K562 (cell line): Measurements from ENCODE around the gene SEC23B. TPM values are rescaled to one million over a fixed set of nuclear protein-coding genes. Genes with fewer than 3 reads are reported as not detected.

Experiments used
- ATAC-seq: fragments of 200-7000 bp; cut with Tn5 transposase; 3 replicates; pipeline ENCODE4 v1.9.1; 2020; ENCODE audit warnings: moderate library complexity
- BruUV-seq: library from RNA; stranded (reverse); fragments of 400-500 nt; replicated peaks from 2 replicates; lab custom pipeline; 2021; lab: Mats Ljungman, UMichigan
- CTCF ChIA-PET: fragments of 300-600 bp; formaldehyde crosslinking; extraction: SDS; loops from one replicate; lab custom pipeline; 2021; ENCODE audit warnings: low intra/inter-chr PET ratio; lab: Yijun Ruan, JAX
- POLR2A ChIA-PET: fragments of 300-600, 350-650 bp; sonication (Branson Sonifier 250); formaldehyde crosslinking; extraction: SDS; loops from one replicate; lab custom pipeline; 2021; ENCODE audit warnings: antibody characterized with exemption, inconsistent platforms; lab: Yijun Ruan, JAX
- DNase-seq, 4 experiments: peaks; one replicate each; pipeline versions ENCODE4 v3.0.0 to v3.0.0-alpha.2; 2011 to 2018; ENCODE audit warnings: low spot score in 3 of 4, mixed read lengths in 3 of 4; ENCODE audit errors: extremely low read depth in 1 of 4
- FAIRE-seq: peaks from 2 replicates; lab custom pipeline; 2011; peaks lifted over from hg19 to GRCh38; lab: Jason Lieb, UNC
- H2AFZ ChIP-seq: 2 replicates; pipeline ENCODE4 v1.6.0; 2011; ENCODE audit warnings: low read depth, low read length, control low read depth, inconsistent platforms
- H3K27ac ChIP-seq: fragments of 200-600 bp; 3 replicates; pipeline ENCODE4 v1.8.0; 2011; ENCODE audit warnings: low read depth, mild to moderate bottlenecking, control low read depth, inconsistent platforms, low read length, moderate library complexity, mixed read lengths; ENCODE audit errors: extremely low read depth
- H3K27me3 ChIP-seq, 2 experiments: fragments of 300-600 bp in 1 of 2; 2 replicates in 1 of 2; 3 replicates in 1 of 2; pipeline versions ENCODE4 v1.6.0 to v1.8.0; 2011; ENCODE audit warnings: inconsistent platforms in 2 of 2, low read length in 2 of 2, mild to moderate bottlenecking in 1 of 2, mixed read lengths in 1 of 2, moderate library complexity in 1 of 2; ENCODE audit not compliant: control insufficient read depth in 2 of 2, insufficient read depth in 2 of 2
- H3K36me3 ChIP-seq: fragments of 300-600 bp; 3 replicates; pipeline ENCODE4 v1.8.0; 2011; ENCODE audit warnings: mild to moderate bottlenecking, low read length, inconsistent platforms; ENCODE audit not compliant: control insufficient read depth, insufficient read depth
- H3K4me1 ChIP-seq, 2 experiments: fragments of 200-600 bp in 1 of 2; replicated peaks in 1 of 2; 2 replicates in 1 of 2; 3 replicates in 1 of 2; pipeline versions ENCODE4 v1.5.1 to v1.8.0; 2011; ENCODE audit warnings: inconsistent platforms in 2 of 2, low read length in 2 of 2, mild to moderate bottlenecking in 1 of 2, mixed read lengths in 1 of 2, moderate library complexity in 1 of 2; ENCODE audit not compliant: control insufficient read depth in 2 of 2, insufficient read depth in 2 of 2
- H3K4me2 ChIP-seq: 2 replicates; pipeline ENCODE4 v1.6.1; 2011; ENCODE audit warnings: low read length, control low read depth, inconsistent platforms, mixed read lengths; ENCODE audit not compliant: insufficient read depth
- H3K4me3 ChIP-seq: fragments of 200-600 bp; sonication (generic), shearing (Covaris generic); 2 replicates; pipeline ENCODE4 v1.5.1; 2016; ENCODE audit warnings: control low read depth, inconsistent platforms
- H3K79me2 ChIP-seq: fragments of 200-600 bp; 3 replicates; pipeline ENCODE4 v1.8.0; 2011; ENCODE audit warnings: low read length, inconsistent platforms; ENCODE audit not compliant: control insufficient read depth, insufficient read depth
- H3K9ac ChIP-seq, 2 experiments: 2 replicates each; pipeline versions ENCODE4 v1.6.0 to v1.6.1; 2011; ENCODE audit warnings: low read depth in 2 of 2, low read length in 2 of 2, control low read depth in 1 of 2, inconsistent platforms in 1 of 2, mild to moderate bottlenecking in 1 of 2, mixed read lengths in 1 of 2; ENCODE audit not compliant: insufficient read depth in 1 of 2
- H3K9me1 ChIP-seq: one replicate; pipeline ENCODE4 v1.6.0; 2011; ENCODE audit warnings: inconsistent platforms, mild to moderate bottlenecking, low read length, moderate library complexity; ENCODE audit not compliant: control insufficient read depth, insufficient read depth
- H3K9me3 ChIP-seq: replicated peaks from 2 replicates; pipeline ENCODE4 v1.5.1; 2011; ENCODE audit warnings: low read depth, low read length, inconsistent platforms; ENCODE audit not compliant: control insufficient read depth, insufficient read depth
- H4K20me1 ChIP-seq: replicated peaks from 2 replicates; pipeline ENCODE4 v1.6.1; 2011; ENCODE audit warnings: low read length, inconsistent platforms, mixed read lengths; ENCODE audit not compliant: control insufficient read depth, insufficient read depth
- ARID3A ChIP-seq: IDR thresholded peaks from 2 replicates; pipeline ENCODE4 v1.6.1; 2012; ENCODE audit warnings: low read depth, low read length, improper control_type of control experiment, borderline replicate concordance
- E2F5 ChIP-seq: sonication (generic); formaldehyde crosslinking; IDR thresholded peaks from 2 replicates; pipeline ENCODE4 v1.8.0; 2022; ENCODE audit warnings: mild to moderate bottlenecking, missing genetic modification reagents
- HDAC6 ChIP-seq: IDR thresholded peaks from 2 replicates; pipeline ENCODE4 v1.6.1; 2012; ENCODE audit warnings: low read depth, mild to moderate bottlenecking, control low read depth, inconsistent platforms, low read length, moderate library complexity
- HIVEP1 ChIP-seq: fragments of 250-450 bp; sonication (Bioruptor Pico); IDR thresholded peaks from 2 replicates; pipeline ENCODE4 v1.4.0; 2020; ENCODE audit warnings: mild to moderate bottlenecking
- HMG20A ChIP-seq: fragments of 450-650 bp; formaldehyde crosslinking; conservative IDR thresholded peaks from 2 replicates; pipeline ENCODE4 v1.4.0; 2020; ENCODE audit warnings: mild to moderate bottlenecking, mixed read lengths
- LARP7 ChIP-seq: fragments of 450-650 bp; IDR thresholded peaks from 2 replicates; pipeline ENCODE4 v1.6.1; 2016
- LCOR ChIP-seq: sonication (generic); formaldehyde crosslinking; IDR thresholded peaks from 2 replicates; pipeline ENCODE4 v1.8.0; 2022; ENCODE audit warnings: mild to moderate bottlenecking, missing genetic modification reagents
- MBD2 ChIP-seq: sonication (generic); IDR thresholded peaks from 2 replicates; pipeline ENCODE4 v1.6.1; 2016; ENCODE audit warnings: low read depth, borderline replicate concordance
- PURB ChIP-seq: sonication (generic); formaldehyde crosslinking; IDR thresholded peaks from 2 replicates; pipeline ENCODE4 v1.9.0; 2021; ENCODE audit warnings: low read depth, mild to moderate bottlenecking, missing genetic modification reagents
- RNF2 ChIP-seq: sonication (generic); IDR thresholded peaks from 2 replicates; pipeline ENCODE4 v1.6.1; 2016
- TEAD2 ChIP-seq: fragments of 450-650 bp; IDR thresholded peaks from 2 replicates; pipeline ENCODE4 v1.6.1; 2016; ENCODE audit warnings: missing genetic modification characterization, control low read depth, missing compliant biosample characterization
- TRIM24 ChIP-seq, 2 experiments: fragments of 450-650 bp; IDR thresholded peaks; 2 replicates each; pipeline ENCODE4 v1.6.1; 2016
- TSC22D4 ChIP-seq: fragments of 450-650 bp; IDR thresholded peaks from 2 replicates; pipeline ENCODE4 v1.6.1; 2016; ENCODE audit warnings: missing genetic modification characterization, missing biosample characterization, control low read depth
- YY1 ChIP-seq, 3 experiments: IDR thresholded peaks; 2 replicates each; pipeline ENCODE4 v1.6.1; 2011; ENCODE audit warnings: low read length in 2 of 3, mild to moderate bottlenecking in 2 of 3, moderate library complexity in 2 of 3, borderline replicate concordance in 1 of 3, control low read depth in 1 of 3, low read depth in 1 of 3; ENCODE audit not compliant: insufficient read depth in 3 of 3, insufficient replicate concordance in 2 of 3, control insufficient read depth in 1 of 3, insufficient read length in 1 of 3; ENCODE audit errors: extremely low read depth in 1 of 3
- ZNF224 ChIP-seq: sonication (generic); formaldehyde crosslinking; IDR thresholded peaks from 2 replicates; pipeline ENCODE4 v1.8.0; 2022; ENCODE audit warnings: mild to moderate bottlenecking, missing genetic modification reagents
- ZNF583 ChIP-seq: fragments of 250-450 bp; sonication (Bioruptor Pico); IDR thresholded peaks from 2 replicates; pipeline ENCODE4 v1.4.0; 2020
- WGBS: fragments of 100-300 bp; shearing (Covaris generic); methylation state at CpG from one replicate; pipeline ENCODE4 v1.1.6; 2016; ENCODE audit warnings: low coverage, mixed read lengths; ENCODE audit not compliant: insufficient coverage; ENCODE audit errors: missing lambda C conversion rate; 5-methylcytosine and 5-hydroxymethylcytosine counted together
- in situ Hi-C: fragments of 300-500 bp; cut with MboI; formaldehyde crosslinking; loops from 4 replicates; pipeline ENCODE4 v1.15.0; 2018; ENCODE audit warnings: inconsistent platforms, mixed read lengths
- intact Hi-C: fragments of 100-400 bp; cut with micrococcal nuclease; formaldehyde crosslinking; loops from 2 replicates; pipeline ENCODE4 v1.14.2; 2022
- polyA plus RNA-seq, 8 experiments: library from polyadenylated mRNA; depleted of rRNA in 4 of 8; stranded (reverse) in 5 of 8; unstranded in 3 of 8; fragments of >200 nt; fragmentation: Nextera tagmentation in 2 of 8; fragmentation: Illumina TruSeq in 1 of 8; extraction: Ambion mirVana in 2 of 8; extraction: Trizol in 1 of 8; gene quantifications; 2 replicates each; pipeline versions ENCODE4 v1.2.1 to v1.2.3, GENCODE V29; 2011 to 2014; ENCODE audit warnings: inconsistent platforms in 1 of 8, missing spikeins in 1 of 8
- total RNA-seq, 7 experiments: library from RNA; depleted of rRNA in 6 of 7; stranded (reverse); fragments of >200 nt in 6 of 7; fragmentation: Illumina TruSeq in 2 of 7; extraction: Trizol in 2 of 7; gene quantifications; 2 replicates each; pipeline versions ENCODE4 v1.2.1 to v1.2.3, GENCODE V29; 2011 to 2021; ENCODE audit warnings: low replicate concordance in 1 of 7

Gene SEC23B
- total and polyA plus RNA-seq, 9 of the 15 experiments (the other 6 are each of a cell fraction or from before 2014, with no cell fraction given): 31.7 to 70.2 (median 38.5) TPM

GRCh38 chr20:18578581-18578980 lies 70.8 kb downstream of the SEC23B start (continued):
- TF ChIP-seq ARID3A: no peak

GRCh38 chr20:18580012-18580411 lies 72.3 kb downstream of the SEC23B start:
- no TSS peak for BruUV-seq
- intact Hi-C loops: no loop called here
- POLR2A ChIA-PET: no interaction called here

More at GRCh38 chr20:18580012-18580411, 72.3 kb downstream of the SEC23B start:
- TF ChIP-seq TRIM24 (IDR thresholded peaks at IDR 0.05) (no peak), HIVEP1 (no peak), RNF2 (no peak), PURB (CRISPR knock-in tag) (no peak), ZNF583 (CRISPR knock-in tag) (no peak), HDAC6 (no peak), LARP7 (no peak), LCOR (CRISPR knock-in tag) (no peak), TSC22D4 (tag) (no peak), HMG20A (CRISPR knock-in tag) (no peak), E2F5 (CRISPR knock-in tag) (no peak), ZNF224 (CRISPR knock-in tag) (no peak), YY1 (IDR thresholded peaks at IDR 0.05; ENCODE audit: borderline replicate concordance in 1 of 3, control insufficient read depth in 1 of 3, extremely low read depth in 1 of 3, insufficient read depth in 3 of 3, insufficient read length in 1 of 3, insufficient replicate concordance in 2 of 3, low read depth in 1 of 3, low read length in 2 of 3) (no peak), MBD2 (no peak), TEAD2 (tag) (no peak)
- CTCF ChIA-PET: no interaction called here
- H2AFZ ChIP-seq: no peak overlapping the region
- H3K4me1 ChIP-seq: peaks cover 0 to 8% of the 10 kb centered on the region in 2 experiments; a peak in 2 of 5 replicates
- DNase-seq: no peak
- no peaks in the 10 kb centered on the region for H3K9me3 ChIP-seq
- no peak overlapping the region for H3K4me3 ChIP-seq
- ATAC-seq: no peak
- 63% methylated on average over 4 of the region's 4 CpGs for WGBS
- no peaks in the 10 kb centered on the region for H3K36me3 ChIP-seq
- no peaks in the 10 kb centered on the region for H3K9me1 ChIP-seq
- no peak overlapping the region for H3K4me2 ChIP-seq
- no peak overlapping the region for H3K27ac ChIP-seq
- no peaks in the 10 kb centered on the region for H3K79me2 ChIP-seq
- no peak for FAIRE-seq
- in situ Hi-C loops: no loop called here
- H3K9ac ChIP-seq: no peak overlapping the region
- no peaks in the 10 kb centered on the region for H3K27me3 ChIP-seq
- H4K20me1 ChIP-seq: no peaks in the 10 kb centered on the region
